ENCODE measurements around the gene MANBA.

DNA sequence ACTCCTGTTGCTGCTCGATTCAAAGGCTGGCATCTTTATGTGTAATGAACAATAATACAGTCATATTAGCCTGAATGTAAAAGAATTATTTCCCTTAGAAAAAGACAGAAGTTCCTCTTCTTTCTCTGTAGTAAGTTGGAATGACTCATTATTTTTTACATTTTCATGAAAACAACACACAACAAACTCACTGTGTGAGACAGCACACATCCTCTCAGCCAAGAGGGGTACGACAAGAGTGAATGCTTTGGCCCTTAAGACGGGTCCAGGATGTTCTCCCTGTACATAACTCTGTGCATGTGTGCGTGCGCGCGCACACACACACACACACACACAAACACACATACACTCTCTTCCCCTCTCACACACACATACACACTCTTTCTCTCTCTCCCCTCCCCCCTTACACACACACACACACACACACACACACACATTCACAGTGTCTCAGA, 72.8 kb downstream of the MANBA start:
- TF ChIP-seq CTCF (IDR thresholded peaks at IDR 0.05; ENCODE audit: low read depth, low read length, poor library complexity, severe bottlenecking) = no peak
- TF ChIP-seq EZH2phosphoT487 (IDR thresholded peaks at IDR 0.05; ENCODE audit: borderline replicate concordance, low read length) = no peak

Measured in DOHH2 (cell line).